Neuron (in vitro differentiated cells): ENCODE measurements around the gene NADSYN1.
"Not testable (repeated sequence)": the region's sequence is repeated elsewhere in the genome, so short reads cannot be mapped to it uniquely, and the experiment has no call there.

Experiments
- H2AFZ ChIP-seq: one replicate; pipeline ENCODE4 v1.6.1; 2013; ENCODE audit warnings: low read depth, mild to moderate bottlenecking, inconsistent platforms, low read length, moderate library complexity
- H3K27me3 ChIP-seq: one replicate; pipeline ENCODE4 v1.6.1; 2013; ENCODE audit warnings: low read length; ENCODE audit not compliant: insufficient read depth
- H3K36me3 ChIP-seq: one replicate; pipeline ENCODE4 v1.6.1; 2013; ENCODE audit warnings: low read length; ENCODE audit not compliant: insufficient read depth
- H3K4me1 ChIP-seq: one replicate; pipeline ENCODE4 v1.6.1; 2013; ENCODE audit warnings: low read length; ENCODE audit not compliant: insufficient read depth
- H3K4me3 ChIP-seq: 2 replicates; pipeline ENCODE4 v1.5.1; 2013; ENCODE audit warnings: mild to moderate bottlenecking, low read length, moderate library complexity
- H3K9me3 ChIP-seq: one replicate; pipeline ENCODE4 v1.6.1; 2013; ENCODE audit warnings: low read length

Gene NADSYN1

DNA sequence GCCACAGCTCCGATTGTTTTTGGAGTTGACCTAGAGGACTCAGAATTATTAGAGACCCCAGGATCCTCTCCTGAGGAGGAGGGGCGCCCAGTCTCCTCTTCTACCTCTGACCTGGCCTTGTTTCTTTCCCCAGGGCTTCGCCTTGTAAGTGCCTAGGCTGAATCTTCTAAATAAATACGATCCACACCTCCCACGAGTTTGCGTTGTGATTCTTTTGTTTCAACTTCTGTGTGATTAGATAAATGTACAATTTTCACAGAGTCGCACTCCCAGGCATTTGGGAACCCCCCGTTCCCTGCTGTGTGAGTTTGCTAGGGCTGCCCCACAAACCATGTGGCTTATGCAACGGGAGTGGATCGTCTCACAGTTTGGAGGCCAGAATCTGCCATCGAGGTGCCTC, 86.0 kb downstream of the NADSYN1 start:
- Histone ChIP-seq H3K4me1 (no peaks in the 10 kb centered on the region), H2AFZ (no peak overlapping the region), H3K9me3 (no peaks in the 10 kb centered on the region), H3K27me3 (peaks cover 7% of the 10 kb centered on the region), H3K4me3 (no peak overlapping the region), H3K36me3 (no peaks in the 10 kb centered on the region)

DNA sequence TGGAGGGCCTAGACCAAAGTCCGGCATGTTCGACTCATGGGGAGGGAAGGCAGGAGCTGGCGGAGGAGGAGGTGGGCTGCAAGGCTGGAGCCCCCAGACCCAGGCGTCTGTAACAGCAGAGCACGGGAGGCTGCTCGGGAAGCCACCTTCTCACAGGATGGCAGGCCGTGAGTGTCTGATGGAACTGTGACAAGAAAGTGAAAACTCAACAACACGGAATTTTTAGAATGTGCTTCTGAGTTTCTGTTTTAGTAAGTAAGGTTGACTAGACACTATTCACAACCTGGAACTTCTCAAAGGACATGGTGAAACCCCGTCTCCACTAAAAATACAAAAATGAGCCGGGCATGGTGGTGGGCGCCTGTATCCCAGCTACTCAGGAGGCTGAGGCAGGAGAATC, 87.0 kb downstream of the NADSYN1 start:
- H3K9me3 ChIP-seq, H3K4me1 ChIP-seq, H3K4me3 ChIP-seq, H2AFZ ChIP-seq, H3K27me3 ChIP-seq, H3K36me3 ChIP-seq: not testable (repeated sequence)

DNA sequence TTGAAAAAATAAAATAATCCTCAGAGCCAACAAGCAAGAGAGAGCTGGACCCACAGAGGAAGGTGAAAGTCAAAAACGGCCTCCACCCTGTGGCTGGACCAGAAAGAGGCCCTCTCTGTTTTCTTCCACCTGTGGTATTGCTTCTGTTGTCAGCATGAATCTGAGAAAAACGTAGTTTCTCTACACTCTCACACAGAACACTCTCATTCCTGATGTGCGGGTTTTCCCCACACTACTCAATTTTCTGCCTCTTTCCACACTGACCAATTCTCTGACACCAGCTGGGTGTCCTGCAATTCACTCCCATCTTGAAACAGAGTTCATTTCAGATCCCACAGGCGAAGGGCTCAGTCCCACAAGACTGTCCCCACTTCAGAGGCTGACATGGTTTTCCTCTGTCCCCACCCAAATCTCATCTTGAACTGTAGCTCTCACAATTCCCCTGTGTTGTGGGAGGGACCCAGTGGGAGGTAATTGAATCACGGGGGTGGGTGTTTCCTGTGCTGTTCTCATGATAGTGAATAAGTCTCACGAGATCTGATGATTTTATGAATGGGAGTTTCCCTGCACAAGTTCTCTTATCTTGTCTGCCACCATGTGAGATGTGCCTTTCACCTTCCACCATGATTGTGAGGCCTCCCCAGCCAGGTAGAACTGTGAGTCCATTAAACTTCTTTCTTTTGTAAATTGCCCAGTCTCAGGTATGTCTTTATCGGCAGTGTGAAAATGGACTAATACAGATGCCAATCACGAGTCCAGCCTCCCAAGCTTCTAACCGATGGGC, 87.7 kb downstream of the NADSYN1 start:
- H2AFZ ChIP-seq, H3K4me1 ChIP-seq, H3K36me3 ChIP-seq, H3K4me3 ChIP-seq, H3K27me3 ChIP-seq, H3K9me3 ChIP-seq: not testable (repeated sequence)

DNA sequence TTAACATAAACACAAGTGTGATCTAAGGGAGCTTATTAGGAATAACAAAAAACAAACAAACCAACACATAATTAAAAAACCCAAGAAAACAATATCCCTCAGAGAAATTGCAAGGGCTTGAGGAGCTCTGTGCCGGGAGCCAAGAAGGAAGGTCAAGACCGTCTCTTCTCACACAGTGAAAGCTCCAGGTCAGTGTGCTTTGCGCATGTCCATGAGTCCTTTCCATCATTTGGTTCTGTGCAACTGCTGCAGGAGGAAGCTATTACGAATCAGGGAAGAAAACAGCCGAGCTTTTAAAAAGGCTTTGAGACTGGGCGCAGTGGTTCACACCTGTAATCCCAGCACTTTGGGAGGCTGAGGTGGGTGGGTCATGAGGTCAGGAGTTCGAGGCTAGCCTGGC, 89.4 kb downstream of the NADSYN1 start:
- Histone ChIP-seq H3K4me3 (no peak overlapping the region), H3K36me3 (no peaks in the 10 kb centered on the region), H3K4me1 (no peaks in the 10 kb centered on the region), H3K9me3 (no peaks in the 10 kb centered on the region), H2AFZ (no peak overlapping the region), H3K27me3 (peaks cover 7% of the 10 kb centered on the region)

DNA sequence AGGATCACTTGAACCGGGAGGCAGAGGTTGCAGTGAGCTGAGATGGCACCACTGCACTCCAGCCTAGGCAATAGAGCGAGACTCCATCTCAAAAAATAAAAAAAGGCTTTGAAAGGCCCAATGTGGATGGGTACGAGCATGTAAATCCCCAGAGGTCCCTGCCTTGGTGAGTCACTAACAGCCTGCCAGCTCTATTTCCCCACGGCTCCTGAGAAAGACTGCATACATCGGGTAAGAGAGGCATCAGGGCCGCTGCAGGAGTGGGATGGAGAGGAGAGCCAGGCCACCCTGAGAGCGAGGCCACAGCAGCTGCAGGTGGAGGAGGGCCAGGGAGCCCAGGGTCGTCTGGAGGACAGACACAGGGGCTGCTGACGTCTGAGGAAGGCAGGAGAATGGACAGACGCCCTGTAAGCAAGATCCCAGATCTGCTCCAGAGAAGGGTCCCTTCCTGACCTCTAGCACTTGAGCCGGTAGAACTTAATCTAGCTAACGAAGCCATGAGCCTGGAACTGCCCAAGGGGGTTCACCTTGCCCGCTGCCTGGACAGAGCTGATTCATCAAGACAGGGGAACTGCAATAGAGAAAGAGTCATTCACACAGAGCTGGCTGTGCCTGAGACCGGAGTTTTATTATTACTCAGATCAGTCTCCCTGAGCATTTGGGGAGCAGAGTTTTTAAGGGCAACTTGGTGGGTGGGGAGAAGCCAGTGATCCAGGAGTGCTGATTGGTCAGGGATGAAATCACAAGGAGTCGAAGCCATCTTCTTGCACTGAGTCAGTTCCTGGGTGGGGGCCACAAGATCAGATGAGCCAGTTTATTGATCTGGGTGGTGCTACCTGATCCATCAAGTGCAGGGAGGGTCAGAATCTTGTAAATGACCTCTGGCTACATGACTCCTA, 90.1 kb downstream of the NADSYN1 start:
- Histone ChIP-seq H3K4me3 (no peak overlapping the region), H3K27me3 (peaks cover 7% of the 10 kb centered on the region), H3K36me3 (no peaks in the 10 kb centered on the region), H2AFZ (no peak overlapping the region), H3K4me1 (no peaks in the 10 kb centered on the region), H3K9me3 (no peaks in the 10 kb centered on the region)

DNA sequence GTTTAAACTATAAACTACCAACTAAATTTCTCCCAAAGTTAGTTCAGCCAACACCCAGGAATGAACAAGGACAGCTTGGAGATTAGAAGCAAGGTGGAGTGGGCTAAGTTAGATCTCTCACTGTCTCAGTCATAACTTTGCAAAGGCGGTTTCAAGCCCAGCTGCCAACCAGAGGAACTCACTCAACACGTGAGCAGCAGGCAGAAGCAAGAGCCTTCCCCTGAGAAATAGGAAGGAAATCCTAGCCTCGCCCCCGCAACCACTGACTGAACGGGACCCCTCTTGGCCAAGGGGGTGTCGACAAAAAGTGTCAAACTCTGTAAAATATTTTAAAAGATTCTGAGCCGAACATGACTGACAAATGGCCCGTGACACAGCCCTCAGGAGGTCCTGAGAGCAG, 90.9 kb downstream of the NADSYN1 start:
- H3K27me3 ChIP-seq, result peaks cover 7% of the 10 kb centered on the region
- no peak overlapping the region for H3K4me3 ChIP-seq
- no peaks in the 10 kb centered on the region for H3K4me1 ChIP-seq
- H3K9me3 ChIP-seq, result no peaks in the 10 kb centered on the region
- no peaks in the 10 kb centered on the region for H3K36me3 ChIP-seq
- H2AFZ ChIP-seq, result no peak overlapping the region

DNA sequence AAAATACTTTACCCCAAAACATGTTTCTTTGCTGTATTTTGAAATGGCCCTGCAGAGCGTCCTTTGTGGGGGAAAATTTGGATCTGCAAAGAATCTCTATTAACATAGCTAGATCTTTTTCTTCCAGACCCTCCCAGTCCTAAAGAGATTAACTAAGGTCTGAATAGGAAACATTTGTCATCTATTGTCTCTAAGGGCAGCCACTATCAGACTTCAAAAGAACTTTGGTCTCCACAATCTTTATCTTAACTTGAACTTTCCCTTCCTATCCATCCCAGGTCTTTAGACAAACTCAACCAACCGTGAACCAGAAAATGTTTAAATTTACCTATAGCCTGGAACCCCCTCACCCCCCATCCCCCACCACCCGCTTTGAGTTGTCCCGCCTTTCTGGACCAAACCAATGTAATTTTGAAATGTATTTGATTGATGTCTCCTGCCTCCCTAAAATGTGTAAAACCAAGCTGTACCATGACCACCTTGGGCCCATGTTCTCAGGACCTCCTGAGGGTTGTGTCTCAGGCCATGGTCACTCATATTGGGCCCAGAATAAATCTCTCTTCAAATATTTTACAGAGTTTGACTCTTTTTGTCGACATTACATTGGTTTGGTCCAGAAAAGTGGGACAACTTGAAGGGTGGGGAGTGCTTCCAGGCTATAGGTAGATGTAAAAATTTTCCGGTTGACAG, 91.7 kb downstream of the NADSYN1 start:
- Histone ChIP-seq H2AFZ (no peak overlapping the region), H3K4me3 (no peak overlapping the region), H3K4me1 (no peaks in the 10 kb centered on the region), H3K36me3 (no peaks in the 10 kb centered on the region), H3K9me3 (no peaks in the 10 kb centered on the region), H3K27me3 (peaks cover 2% of the 10 kb centered on the region)

DNA sequence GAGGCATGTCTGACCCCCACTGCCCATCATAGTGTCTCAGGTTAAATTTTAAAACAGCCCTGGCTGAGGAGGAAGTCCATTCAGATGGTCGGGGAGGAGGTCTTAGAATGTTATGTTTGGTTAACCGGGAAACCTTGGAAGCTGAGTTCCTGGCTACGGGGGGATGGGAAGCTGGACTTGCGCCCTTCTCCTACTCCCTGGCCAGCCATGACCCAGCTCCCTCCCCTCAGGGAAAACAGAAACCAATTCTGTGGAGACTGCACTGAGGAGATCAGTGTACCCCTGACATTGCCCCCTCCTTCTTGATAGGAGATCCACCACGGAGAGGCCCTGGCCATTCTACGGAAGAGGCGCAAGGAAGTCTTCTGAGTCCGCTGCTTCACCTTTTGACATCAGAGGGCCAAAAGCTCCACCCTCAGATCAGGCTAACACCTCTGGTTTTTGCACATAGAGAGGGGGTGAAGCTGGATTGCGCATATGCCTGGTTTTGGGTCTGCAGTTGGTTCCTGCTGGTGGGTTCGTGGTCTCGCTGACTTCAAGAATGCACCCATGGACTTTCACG, 92.5 kb downstream of the NADSYN1 start:
- Histone ChIP-seq H3K27me3 (peaks cover 2% of the 10 kb centered on the region), H3K9me3 (no peaks in the 10 kb centered on the region), H2AFZ (no peak overlapping the region), H3K4me3 (no peak overlapping the region), H3K36me3 (no peaks in the 10 kb centered on the region), H3K4me1 (no peaks in the 10 kb centered on the region)

DNA sequence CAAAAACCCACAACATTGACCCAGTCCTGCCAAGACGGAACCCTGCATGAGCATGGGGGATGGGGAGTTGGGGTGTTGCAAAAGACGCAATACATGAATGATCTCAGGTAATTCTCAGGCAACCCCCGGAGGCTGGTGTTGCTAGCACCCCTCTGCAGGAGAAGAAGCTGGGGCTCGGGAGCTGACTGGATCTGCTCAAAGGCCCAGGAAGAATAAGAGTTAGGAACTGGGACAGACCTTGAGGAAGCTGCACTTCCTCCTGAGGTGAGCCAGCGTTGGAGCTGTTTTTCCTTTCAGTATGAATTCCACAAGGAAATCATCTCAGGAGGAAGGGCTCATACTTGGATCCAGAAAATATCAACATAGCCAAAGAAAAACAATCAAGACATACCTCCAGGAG, 95.1 kb downstream of the NADSYN1 start, which contains the start of gene KRTAP5-9:
Gene KRTAP5-9, plus strand, starts transcription at position 301 of the 400 bp plus-strand sequence. CDS start 238 bp downstream, outside the sequence.
- Histone ChIP-seq H2AFZ (no peak within 1 kb of the TSS), H3K4me1 (no peaks in the 10 kb centered on the region), H3K9me3 (no peaks in the 10 kb centered on the region), H3K36me3 (no peaks in the 10 kb centered on the region), H3K27me3 (no peaks in the 10 kb centered on the region), H3K4me3 (no peak within 1 kb of the TSS)

DNA sequence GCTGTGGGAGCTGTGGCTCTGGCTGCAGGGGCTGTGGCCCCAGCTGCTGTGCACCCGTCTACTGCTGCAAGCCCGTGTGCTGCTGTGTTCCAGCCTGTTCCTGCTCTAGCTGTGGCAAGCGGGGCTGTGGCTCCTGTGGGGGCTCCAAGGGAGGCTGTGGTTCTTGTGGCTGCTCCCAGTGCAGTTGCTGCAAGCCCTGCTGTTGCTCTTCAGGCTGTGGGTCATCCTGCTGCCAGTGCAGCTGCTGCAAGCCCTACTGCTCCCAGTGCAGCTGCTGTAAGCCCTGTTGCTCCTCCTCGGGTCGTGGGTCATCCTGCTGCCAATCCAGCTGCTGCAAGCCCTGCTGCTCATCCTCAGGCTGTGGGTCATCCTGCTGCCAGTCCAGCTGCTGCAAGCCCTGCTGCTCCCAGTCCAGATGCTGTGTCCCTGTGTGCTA, 95.7 kb downstream of the NADSYN1 start:
- Histone ChIP-seq H3K4me3 (no peak overlapping the region), H3K27me3 (no peaks in the 10 kb centered on the region), H3K36me3 (no peaks in the 10 kb centered on the region), H3K4me1 (no peaks in the 10 kb centered on the region), H3K9me3 (no peaks in the 10 kb centered on the region), H2AFZ (no peak overlapping the region)
